DMS79 (cell line): ENCODE measurements around the gene GPER1.
"Not testable (repeated sequence)": the region's sequence is repeated elsewhere in the genome, so short reads cannot be mapped to it uniquely, and the experiment has no call there.

Experiments used
- DNase-seq: peaks from one replicate; lab custom pipeline; 2025; lab: John Stamatoyannopoulos, UW

GPER1 gene

GRCh38 chr7:1120791-1121190, 32.9 kb downstream of the GPER1 start:
- no peak for DNase-seq

DNA sequence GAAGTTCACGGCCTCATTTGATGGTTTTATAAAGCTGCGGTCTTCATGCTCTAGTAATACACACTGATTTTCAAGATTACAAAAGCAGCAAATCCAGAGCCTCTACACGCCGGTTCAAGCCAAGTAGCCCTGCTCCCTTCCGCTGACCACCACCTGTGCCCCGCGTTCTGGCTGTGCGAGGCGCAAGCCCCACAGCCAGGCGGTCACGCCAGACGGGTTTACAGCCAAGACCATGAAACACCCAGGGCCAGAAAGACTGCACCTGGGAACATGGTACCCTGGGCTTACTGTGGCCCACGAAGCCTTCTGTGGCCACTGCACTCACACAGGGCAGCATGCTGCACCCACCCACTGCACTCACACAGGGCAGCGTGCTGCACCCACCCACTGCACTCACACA, 33.6 kb downstream of the GPER1 start:
- DNase-seq: no peak

- no peak for DNase-seq
Measured at GRCh38 chr7:1121886-1122831, 34.2 kb downstream of the GPER1 start.

DNA sequence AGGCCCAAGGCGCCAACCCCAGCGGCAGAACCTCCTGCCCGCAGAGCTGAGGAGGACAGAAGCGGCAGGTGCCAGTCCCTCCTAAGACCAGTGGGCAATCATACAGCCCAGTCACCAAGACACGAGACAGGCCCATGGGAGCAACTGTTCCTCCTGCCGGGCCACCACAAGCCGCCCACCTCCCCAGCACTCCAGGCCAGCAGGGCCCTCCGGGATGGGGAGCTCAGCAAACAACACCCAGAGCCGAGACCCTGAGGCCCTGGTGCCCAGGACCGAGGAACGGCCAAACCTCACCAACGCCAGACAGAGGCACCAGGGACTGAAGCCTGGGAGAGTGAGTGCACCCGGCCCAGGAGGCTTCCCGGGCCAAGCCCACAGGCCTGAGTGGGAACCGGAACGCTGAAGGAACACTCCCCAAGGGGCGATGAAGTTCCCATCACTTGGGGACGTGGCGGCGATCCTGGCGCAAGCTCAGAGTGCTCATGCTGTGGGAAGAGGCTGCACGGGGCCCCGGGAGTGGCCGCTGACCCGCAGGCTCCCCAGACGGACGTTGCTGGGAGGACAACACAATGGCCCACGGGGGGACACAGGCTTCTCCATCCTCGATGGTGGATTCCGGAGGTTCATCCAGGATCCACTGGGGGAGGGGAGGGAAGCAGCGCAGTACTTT, 35.1 kb downstream of the GPER1 start:
- DNase-seq: no peak

DNA sequence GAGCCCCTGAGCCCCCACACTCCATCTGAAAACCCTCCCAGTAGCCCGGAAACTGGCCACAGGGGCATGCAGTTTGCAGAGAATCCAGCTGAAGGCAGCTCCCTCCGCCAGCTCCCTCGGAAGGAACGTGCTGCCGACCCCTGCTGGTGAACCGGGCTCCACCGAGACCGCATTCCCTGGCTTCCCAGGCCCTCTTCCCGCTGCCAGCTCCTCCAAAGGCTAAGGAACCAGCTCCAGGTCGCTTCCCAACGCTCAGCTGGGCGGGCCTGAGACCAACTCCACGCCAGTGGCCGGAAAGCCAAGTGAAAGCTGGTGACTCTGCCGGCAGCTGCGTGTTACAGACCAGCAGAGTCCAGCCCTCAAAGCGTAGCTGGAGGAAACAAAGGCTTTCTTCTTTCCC, 35.8 kb downstream of the GPER1 start:
- no peak for DNase-seq

DNA sequence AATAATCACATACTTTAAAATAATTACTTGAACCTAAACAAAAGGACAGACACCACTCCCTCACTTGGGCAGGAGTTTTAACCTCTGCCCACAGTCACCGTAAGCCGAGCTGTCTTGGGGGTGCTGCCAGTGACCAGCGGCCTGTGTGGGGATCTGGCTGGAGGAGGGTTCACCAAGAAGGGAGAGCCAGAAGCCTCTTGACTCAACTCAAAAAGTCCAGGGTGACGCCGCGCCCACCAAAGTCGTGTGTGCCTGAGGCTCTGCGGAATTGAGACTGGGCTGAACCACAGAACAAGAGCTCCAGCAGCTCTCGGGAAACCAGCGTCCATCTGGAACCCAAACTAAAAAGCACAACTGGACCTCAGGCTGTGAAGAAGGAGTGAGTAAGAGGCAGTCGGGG, 36.3 kb downstream of the GPER1 start:
- no peak for DNase-seq

DNA sequence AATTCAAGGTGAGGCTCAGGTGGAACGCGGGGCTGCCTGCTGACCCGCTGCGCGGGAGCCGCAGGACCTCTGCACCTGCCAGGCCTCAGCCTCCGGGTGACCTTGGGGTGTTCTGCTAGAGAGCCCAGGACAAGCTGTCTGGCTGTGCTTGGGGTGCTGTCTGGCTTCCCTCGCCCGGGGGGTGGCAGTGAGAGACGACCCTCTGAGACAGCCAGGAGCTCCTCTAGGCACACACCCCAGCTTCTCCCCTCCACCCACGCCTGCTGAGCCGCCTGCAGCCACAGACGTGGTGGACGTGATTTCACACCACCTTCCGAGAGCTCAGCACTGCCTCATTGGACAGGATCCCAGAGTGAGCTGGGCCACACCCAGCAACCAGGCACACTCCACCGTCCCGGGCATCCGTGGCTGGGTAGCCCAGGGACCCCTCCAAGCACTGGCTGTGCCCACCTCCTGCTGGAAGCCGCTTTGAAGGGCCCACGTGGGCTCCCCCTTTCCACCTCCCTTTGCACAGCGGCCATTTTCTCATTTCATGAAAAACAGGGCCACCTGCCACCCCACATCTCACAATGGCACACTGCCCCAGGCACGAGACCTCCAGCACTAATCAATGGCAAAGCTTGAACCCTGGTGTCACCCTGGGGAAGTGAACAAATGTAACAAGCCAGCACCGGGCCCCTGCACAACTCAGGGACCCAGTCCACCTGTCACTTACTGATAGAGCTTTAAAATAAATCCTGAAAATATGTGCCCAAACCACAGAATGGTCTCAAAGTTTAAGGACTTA, 37.1 kb downstream of the GPER1 start:
- no peak for DNase-seq

- no peak for DNase-seq
Measured at GRCh38 chr7:1125603-1125969, 37.7 kb downstream of the GPER1 start.

- DNase-seq: no peak
Measured at GRCh38 chr7:1127001-1127400, 39.1 kb downstream of the GPER1 start.

DNA sequence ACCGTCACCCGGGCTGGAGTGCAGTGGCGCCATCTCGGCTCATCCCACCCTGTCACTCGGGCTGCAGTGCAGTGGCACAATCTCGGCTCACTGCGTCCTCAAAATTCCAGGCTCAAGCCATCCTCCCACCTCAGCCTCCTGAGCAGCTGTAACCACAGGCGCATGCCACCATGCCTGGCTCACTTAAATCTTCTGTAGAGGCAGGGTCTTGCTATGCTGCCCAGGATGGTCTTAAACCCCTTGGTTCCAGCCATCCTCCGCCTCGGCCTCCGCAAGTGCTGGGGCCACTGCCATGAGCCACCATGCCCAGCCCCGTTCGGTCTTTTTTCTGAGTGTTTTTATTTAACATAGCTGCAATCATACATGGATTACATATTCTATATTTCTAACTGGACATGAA, 41.5 kb downstream of the GPER1 start:
- no peak for DNase-seq

GRCh38 chr7:1130021-1130990, 42.4 kb downstream of the GPER1 start:
- DNase-seq: no peak

GRCh38 chr7:1131471-1132265, 43.8 kb downstream of the GPER1 start:
- peak; percentile 35 for DNase-seq

DNA sequence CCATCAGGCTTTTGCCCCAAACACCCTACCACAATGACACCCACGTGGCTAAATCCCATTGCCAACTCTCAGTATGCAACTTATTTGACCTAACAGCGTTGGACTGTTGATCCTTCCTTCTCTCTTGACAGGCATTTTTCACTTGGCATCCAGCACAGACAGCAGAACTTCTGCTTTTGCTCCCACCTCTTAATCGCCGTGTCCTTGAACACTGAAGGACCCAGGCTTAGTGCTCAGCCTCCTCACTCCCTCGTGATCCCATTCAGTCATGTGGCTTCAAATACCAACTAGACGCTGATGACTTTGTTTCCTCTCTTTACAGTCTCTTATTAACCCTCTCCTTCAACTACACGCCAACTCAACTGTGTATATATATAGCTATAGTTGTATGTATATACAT, 47.0 kb downstream of the GPER1 start:
- DNase-seq: no peak

DNA sequence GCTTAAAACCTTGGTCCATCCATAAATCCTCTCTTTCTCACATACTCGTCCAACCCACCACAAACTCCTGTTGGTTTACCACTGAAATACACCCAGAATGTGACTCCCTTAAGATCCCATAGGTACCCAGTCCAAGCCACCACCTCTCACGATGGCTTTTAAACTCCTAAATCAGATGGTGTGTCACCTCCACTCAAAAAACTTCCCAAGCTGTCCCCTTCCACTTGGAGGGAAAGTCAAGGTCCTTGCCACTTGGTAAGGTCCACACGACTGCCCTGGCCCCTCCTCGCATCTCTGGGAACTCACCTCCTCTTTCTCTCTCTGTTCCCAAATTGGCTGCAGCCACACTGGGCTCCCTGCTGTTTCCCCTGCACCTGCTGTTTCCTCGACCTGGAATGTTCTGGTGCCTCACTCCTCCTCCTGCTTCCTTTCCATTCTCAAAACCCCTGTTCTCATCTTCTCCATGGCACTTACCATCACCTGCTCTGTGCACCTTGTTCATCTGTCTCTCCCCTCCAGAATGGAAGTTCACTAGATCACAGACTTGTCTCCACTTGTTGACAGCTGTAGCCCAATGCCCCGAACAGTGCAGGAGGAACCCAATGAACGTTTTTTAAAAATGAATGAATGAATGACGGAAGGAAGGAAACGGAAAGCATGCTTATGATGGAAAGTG, 49.1 kb downstream of the GPER1 start:
- DNase-seq: peak; percentile 36

DNA sequence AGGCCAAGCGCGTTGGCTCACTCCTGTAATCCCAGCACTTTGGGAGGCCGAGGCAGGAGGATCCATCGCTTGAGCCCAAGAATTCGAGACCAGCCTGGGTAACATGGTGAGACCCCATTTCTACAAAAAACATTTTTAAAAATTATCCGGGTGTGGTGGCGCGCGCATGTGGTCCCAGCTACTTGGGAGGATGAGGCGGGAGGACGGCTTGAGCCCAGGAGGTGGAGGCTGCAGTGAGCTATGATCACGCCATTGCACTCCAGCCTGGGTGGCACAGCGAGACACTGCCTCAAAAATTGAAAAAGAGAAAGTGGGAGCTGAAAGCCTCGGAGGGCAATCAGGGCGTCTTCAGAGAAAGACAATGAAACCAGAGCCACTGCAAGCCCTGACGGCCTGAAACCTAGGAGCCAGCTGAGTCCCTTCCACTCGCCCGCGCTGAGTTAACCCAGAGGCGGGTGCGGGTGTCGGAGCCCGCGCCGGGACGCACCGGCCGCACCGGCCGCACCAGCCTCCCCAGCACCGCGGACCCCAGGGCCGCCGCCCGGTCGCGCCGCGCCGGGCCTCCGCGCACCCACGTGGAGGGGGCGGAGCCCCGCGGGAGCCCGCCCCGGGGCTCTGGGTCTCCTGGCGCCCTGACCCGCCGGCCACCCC, 49.7 kb downstream of the GPER1 start:
- DNase-seq: no peak

- no peak for DNase-seq
Measured at GRCh38 chr7:1140476-1141104, 52.7 kb downstream of the GPER1 start.

DNA sequence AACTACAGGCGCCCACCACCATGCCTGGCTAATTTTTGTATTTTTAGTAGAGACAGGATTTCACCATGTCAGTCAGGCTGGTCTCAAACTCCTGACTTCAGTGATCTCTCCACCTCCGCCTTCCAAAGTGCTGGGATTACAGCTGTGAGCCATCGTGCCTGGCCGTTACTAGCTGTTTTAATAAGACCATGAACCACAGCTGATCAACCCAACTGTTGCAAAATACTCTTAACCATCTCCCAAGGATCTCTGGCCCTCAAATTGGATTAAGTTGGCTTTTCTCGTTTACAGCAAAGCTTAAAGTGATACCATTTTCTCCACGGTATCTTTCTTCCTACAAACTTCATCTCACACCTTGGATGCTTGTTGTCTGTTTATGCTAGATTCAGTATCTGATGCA, 53.7 kb downstream of the GPER1 start:
- no peak for DNase-seq

- DNase-seq: no peak
Measured at GRCh38 chr7:1142051-1142635, 54.2 kb downstream of the GPER1 start.

DNA sequence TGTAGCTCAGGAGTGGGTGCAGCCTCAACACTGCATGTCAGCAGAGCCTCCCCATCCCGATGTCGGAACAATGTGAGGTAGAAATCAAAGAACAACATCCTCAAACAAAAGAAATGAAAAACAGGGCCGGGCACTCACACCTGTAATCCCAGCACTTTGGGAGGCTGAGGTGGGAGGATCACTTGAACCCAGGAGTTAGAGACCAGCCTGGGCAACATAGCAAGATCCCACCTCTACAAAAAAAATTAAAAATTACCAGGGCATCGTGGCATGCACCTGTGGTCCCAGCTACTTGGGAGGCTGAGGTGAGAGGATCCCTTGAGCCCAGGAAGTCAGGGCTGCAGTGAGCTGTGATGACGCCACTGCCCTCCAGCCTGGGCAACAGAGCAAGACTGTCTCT, 55.1 kb downstream of the GPER1 start:
- DNase-seq: not testable (repeated sequence)
